ENCODE data around the gene SNTG2. TPM values are rescaled to one million over a fixed set of nuclear protein-coding genes. Genes with fewer than 3 reads are reported as not detected.

Gene SNTG2
- total and polyA plus RNA-seq, 9 donors, result 0.17 to 5.7 (median 1.3) TPM; not detected in 1

DNA sequence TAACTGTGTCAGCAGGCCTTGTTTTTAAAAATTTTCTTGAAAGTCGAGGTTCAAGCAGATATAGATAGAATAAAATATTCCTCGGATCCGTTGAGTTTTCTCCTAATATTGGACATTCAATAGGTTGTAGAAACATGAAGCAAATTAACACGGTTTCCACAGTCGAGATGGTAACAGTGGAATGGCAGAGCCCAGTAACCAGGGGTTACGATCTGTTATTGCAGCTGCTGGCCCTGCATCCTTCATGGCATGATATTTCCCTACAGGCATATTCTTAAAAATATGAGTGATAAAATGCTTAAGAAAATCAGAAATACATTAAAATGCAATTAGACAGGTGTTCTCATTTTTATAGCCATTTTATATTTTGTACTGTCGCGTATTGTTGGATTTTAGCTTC is 117.6 kb downstream of the SNTG2 start:
- no peak for TF ChIP-seq EP300 (IDR thresholded peaks at IDR 0.05)
- TF ChIP-seq CTCF (IDR thresholded peaks at IDR 0.05), result no peak
- TF ChIP-seq POLR2A (IDR thresholded peaks at IDR 0.05), result no peak
- no peaks in the 10 kb centered on the region for H3K27me3 ChIP-seq
- intact Hi-C loops (cut with DNase I), result no loop called here
- H3K36me3 ChIP-seq, result no peaks in the 10 kb centered on the region
- WGBS, 3 donors, result 94 to 95% (median 94%) methylated on average over 8 of the region's 8 CpGs
- DNase-seq, result no peak
- no peak overlapping the region for H3K4me3 ChIP-seq
- H3K27ac ChIP-seq, result no peak overlapping the region
- no peaks in the 10 kb centered on the region for H3K9me3 ChIP-seq
- H3K4me1 ChIP-seq (ENCODE audit: insufficient read depth), result no peaks in the 10 kb centered on the region

DNA sequence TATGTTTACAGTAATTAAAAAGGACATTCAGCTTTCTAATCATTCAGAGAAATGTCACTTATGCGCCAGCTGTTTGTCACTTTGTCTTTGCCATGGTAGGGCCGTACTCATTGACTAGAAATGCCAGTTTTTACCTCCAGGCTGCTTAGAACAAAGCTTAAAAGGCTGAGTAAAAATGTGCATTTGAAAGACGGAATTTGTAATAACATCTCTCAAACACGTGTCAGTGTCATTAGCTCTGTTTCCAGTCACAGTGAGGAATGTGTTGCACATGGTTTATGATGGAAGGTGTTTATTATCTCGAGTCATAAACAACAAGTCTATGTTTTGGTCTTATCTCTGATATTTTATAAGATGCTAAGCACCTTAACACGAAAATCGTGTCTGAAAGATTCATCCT is 118.2 kb downstream of the SNTG2 start:
- Histone ChIP-seq H3K36me3 (no peaks in the 10 kb centered on the region), H3K27ac (no peak overlapping the region), H3K4me1 (ENCODE audit: insufficient read depth) (no peaks in the 10 kb centered on the region), H3K27me3 (no peaks in the 10 kb centered on the region), H3K4me3 (no peak overlapping the region), H3K9me3 (no peaks in the 10 kb centered on the region)
- DNase-seq, result no peak
- intact Hi-C loops (cut with DNase I), result no loop called here
- TF ChIP-seq EP300 (IDR thresholded peaks at IDR 0.05) (no peak), CTCF (IDR thresholded peaks at IDR 0.05) (no peak), POLR2A (IDR thresholded peaks at IDR 0.05) (no peak)
- 52 to 65% (median 54%) methylated on average over 7 of the region's 7 CpGs for WGBS, 3 donors

- TF ChIP-seq CTCF (IDR thresholded peaks at IDR 0.05) (no peak), EP300 (IDR thresholded peaks at IDR 0.05) (no peak), POLR2A (IDR thresholded peaks at IDR 0.05) (no peak)
- no peak for DNase-seq
- H3K4me3 ChIP-seq, result no peak overlapping the region
- WGBS, 3 donors, result 83 to 85% (median 85%) methylated on average over 15 of the region's 15 CpGs
- H3K27ac ChIP-seq, result no peak overlapping the region
- H3K36me3 ChIP-seq, result no peaks in the 10 kb centered on the region
- H3K9me3 ChIP-seq, result no peaks in the 10 kb centered on the region
- no peaks in the 10 kb centered on the region for H3K4me1 ChIP-seq (ENCODE audit: insufficient read depth)
- intact Hi-C loops (cut with DNase I), result no loop called here
- H3K27me3 ChIP-seq, result no peaks in the 10 kb centered on the region
Observed at GRCh38 chr2:1069847-1070246, 119.2 kb downstream of the SNTG2 start.

- Histone ChIP-seq H3K27me3 (no peaks in the 10 kb centered on the region), H3K4me3 (no peak overlapping the region), H3K4me1 (ENCODE audit: insufficient read depth) (no peaks in the 10 kb centered on the region), H3K36me3 (no peaks in the 10 kb centered on the region), H3K9me3 (no peaks in the 10 kb centered on the region), H3K27ac (no peak overlapping the region)
- WGBS, 3 donors, result 76 to 89% (median 80%) methylated on average over 7 of the region's 7 CpGs
- DNase-seq, result no peak
- no peak for TF ChIP-seq POLR2A (IDR thresholded peaks at IDR 0.05)
- no peak for TF ChIP-seq EP300 (IDR thresholded peaks at IDR 0.05)
- no peak for TF ChIP-seq CTCF (IDR thresholded peaks at IDR 0.05)
- intact Hi-C loops (cut with DNase I), result no loop called here
Observed at GRCh38 chr2:1070601-1071000, 120.0 kb downstream of the SNTG2 start.

GRCh38 chr2:1071650-1072049 is 121.0 kb downstream of the SNTG2 start:
- DNase-seq, result no peak
- Histone ChIP-seq H3K4me1 (ENCODE audit: insufficient read depth) (no peaks in the 10 kb centered on the region), H3K9me3 (no peaks in the 10 kb centered on the region), H3K4me3 (no peak overlapping the region), H3K36me3 (no peaks in the 10 kb centered on the region), H3K27ac (no peak overlapping the region), H3K27me3 (no peaks in the 10 kb centered on the region)
- intact Hi-C loops (cut with DNase I), result no loop called here
- TF ChIP-seq EP300 (IDR thresholded peaks at IDR 0.05) (no peak), CTCF (IDR thresholded peaks at IDR 0.05) (no peak), POLR2A (IDR thresholded peaks at IDR 0.05) (no peak)
- WGBS, 3 donors, result 92 to 93% (median 92%) methylated on average over 3 of the region's 3 CpGs
